IPS DF 4.7 (cell line): ENCODE measurements around the gene RCBTB2.
"Not testable (repeated sequence)": the region's sequence is repeated elsewhere in the genome, so short reads cannot be mapped to it uniquely, and the experiment has no call there.

ENCODE experiments used
- DNase-seq: peaks from one replicate; pipeline ENCODE4 v3.0.0-alpha.2; 2013; ENCODE audit warnings: low spot score; ENCODE audit errors: extremely low read depth

The RCBTB2 gene

DNA sequence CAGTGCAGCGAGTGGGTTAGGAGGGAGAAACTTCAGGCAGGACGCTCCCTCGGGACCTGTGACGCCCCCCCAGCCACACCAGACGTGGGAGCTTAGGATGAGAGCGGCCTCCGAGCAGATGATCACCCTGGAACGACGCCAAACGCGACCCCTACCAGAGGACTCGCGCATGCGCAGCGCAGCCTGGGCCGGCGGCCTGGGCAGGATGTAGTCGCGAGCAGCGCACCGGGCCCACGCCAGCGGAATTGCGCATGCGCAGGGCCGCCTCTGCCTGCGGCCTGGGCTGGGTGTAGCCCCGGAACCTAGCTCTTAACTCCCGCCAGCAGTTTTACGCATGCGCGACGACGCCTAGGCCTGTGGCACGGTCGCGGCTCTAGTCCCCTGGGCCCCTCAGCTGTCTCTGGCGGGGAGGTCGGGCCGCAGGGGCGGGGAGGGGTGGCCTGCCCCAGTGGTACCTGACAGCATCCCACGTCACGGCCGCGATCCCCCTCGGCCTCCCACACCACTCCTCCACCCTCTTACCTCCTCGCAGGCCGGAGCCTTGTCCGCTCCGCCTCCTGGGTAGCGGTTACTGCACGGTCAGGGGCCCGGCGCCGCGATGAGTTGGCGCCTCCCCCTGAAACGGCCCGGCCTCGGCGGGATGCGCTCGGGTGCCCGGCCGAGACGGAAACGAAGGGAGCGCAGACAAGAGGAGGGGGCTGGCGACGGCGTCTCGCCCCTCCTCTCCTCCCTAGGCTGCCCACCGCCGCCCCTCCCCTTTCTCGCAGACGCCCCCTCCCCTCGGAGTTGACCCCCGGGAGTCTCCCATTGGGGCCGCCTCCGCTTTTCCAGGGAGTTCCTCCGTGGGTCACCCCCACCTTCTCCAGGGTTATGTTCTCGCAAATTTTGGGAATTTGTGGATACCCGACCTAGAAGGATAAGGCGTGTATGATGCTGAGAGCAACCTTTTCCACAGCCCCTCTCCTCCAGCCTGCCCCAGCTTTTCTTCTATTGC lies at the start of gene RCBTB2:
Gene RCBTB2 (minus strand): TSS at position 575 of the 994 bp plus-strand sequence. CDS start 11,141 bp downstream, outside the sequence.
- DNase-seq = peak; percentile 95

DNA sequence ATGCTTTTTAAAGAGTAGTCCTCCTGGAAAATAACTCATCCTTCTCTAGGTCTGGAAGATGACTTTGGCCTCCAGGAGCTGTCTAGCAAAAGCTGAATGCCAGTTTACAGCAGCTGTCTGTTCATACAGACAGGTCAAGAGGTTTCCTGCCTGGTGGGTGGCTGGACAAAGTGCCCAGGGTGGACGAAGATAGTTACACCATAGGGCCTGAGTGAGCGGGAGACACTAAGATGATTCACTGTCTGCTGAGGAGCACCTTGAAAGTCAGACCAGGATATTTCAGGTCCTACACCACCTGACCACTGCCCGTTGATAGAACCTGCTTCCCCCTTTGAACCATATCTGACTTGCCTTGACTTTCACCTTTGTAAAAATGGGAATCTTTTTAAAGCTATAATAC lies 49.2 kb upstream of the RCBTB2 start:
- no peak for DNase-seq

DNA sequence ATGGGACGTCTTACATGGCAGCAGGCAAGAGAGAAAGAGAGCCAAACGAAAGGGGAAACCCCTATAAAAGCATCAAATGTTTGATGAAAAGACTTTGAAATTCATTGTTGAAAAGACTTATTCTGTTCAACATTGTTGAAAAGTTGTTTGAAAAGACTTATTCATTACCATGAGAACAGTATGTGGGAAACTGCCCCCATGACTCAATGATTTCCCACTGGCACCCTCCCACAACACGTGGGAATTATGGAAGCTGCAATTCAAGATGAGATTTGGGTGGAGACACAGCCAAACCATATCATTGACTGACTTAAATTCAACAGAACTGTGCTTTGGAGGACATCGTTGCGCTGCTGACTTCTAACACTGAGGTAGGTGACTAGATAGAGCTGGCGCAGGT lies 48.0 kb upstream of the RCBTB2 start:
- no peak for DNase-seq

DNA sequence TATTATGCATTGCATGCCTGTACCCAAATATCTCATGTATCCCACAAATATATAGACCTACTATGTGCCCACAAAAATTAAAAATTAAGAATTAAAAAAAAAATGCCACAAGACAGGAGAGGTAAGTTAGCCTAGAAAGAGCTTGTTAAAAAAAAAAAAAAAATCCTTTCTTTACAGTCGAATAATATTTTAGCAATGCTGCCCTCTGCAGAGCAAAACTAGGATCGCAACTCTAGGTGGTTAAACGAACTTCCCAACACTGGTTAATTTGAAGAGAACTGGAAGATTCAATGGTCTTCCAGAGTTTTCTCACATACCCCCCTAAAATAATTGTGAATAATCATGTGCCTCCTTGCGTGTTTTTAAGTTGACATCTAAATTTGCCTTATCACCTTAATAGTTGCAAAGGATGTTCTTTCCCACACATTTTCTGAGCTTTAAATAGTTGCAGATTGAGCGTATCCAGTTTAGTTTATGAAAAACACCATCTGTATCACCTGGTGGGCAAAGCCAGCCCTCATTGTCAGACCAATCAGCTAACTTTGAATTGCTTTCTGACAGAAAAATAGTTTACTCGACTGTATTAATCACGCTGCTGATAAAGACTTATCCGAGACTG lies 47.4 kb upstream of the RCBTB2 start:
- no peak for DNase-seq

DNA sequence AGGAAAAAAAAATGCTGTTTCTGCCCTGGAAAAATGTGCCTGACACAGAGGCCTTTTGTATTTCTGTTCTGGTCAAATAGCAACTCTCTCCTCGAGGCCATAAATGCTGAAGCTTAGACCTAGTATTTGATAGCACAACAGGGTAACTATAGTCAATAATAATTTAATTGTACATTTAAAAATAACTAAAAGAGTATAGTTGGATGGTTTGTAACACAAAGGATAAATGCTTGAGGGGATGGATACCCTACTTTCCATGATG lies 47.0 kb upstream of the RCBTB2 start:
- DNase-seq = not testable (repeated sequence)

DNA sequence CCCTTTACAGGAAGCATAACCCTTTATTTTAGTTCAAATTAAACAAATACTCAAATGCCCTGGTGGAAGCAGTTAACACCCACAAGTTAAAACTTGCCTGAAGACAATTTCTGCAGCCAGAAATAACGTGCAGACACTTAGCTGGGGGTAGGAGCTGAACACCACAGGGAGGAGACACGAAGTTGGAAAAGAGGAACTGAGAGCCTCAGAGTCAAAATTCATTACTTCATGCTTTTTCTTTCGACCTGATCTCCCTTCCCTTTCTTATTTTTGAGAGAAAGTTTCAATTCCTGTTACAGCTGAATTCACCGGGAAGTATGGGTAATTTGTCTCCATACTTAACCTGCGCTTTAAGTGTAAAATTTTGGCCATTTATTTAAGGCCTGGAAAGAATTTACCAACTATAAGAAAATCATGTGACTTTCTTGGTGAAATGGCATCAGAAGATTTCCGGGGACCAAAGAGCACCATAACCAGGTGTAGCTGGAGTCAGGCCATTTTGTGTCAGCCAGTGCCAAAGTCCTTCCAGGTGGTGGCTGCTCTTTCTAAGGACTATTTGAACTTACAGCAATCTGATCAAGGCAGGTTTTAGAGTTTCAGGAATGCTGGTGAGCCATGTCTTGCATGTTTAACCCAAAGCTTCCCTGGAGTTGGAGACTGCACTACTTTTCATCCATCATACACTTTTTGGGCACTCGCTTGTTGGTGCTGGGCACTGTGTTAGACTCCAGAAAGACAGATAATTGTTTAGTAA lies 46.5 kb upstream of the RCBTB2 start:
- DNase-seq = no peak

DNA sequence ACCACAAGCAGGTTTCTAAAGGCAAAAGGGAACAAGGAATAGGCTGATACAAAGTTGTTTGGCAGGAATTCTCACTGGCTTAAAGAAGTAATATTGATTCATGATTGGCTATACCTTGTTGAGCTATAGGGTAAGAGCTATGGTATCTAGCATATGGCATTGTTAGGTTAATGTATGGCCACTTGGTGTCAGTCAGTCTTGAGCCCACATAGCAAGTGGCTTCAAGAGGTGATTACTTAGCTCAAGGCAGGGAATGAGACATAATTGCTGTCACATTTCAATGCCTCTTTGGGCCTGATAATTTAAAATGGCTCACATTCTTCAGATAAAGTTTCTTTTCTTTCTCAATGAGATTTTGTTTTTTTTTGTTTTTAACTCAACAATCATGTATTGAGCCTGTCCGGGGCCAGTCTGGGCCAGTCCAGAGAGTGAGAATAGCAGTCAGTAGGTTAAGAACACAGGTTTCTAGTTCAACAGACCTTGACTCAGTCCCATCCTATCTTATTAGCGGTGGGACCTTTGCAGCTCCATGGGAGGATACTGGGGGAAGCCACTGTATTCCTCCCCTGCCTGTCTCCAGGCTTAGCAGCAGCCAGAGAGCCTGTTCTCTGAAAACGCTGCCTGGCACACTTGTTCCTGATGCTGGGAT lies 45.8 kb upstream of the RCBTB2 start:
- no peak for DNase-seq

DNA sequence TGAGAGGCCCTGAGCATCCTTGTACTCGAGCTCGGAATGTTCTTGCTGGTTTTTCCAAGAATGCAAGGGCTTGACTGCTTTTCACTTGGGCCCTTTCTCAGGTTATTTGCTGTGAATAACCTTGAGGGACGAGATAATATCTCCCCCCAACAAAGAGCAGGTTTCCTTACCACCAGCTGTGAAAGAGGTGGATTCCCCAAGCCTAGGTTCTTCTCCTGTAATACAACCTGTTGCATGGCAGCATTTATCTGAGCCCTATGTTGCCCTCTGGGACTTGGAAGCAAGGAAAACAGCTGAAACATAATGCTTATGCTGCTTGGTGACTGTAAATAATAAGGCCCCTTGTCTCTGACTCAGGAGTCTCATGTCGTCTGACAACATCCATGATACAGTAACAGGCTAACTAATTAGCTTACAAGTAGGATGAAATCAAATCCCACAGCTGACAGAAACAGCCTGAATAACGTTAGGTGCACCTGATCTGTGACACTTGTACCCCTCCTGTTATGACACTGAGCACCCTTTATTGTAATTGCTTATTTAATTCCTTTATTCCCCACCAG lies 43.6 kb upstream of the RCBTB2 start:
- no peak for DNase-seq

DNA sequence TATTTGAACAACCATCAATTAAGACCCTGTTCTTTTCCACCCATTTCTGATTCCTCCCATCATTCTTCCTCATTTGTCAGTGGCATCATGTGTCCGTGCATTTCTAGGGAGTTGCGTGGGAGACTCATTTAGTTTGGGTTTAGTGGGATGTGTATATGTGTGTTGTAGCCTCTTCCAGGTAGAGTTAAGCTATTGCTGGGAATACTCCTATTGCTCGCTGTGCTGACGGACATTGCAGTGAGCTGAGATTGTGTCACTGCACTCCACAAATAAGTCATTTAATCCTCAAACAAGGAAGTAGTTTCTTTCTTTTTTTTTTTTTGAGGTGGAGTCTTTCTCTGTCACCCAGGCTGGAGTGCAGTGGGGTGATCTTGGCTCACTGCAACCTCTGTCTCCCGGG lies 42.2 kb upstream of the RCBTB2 start:
- DNase-seq = no peak

DNA sequence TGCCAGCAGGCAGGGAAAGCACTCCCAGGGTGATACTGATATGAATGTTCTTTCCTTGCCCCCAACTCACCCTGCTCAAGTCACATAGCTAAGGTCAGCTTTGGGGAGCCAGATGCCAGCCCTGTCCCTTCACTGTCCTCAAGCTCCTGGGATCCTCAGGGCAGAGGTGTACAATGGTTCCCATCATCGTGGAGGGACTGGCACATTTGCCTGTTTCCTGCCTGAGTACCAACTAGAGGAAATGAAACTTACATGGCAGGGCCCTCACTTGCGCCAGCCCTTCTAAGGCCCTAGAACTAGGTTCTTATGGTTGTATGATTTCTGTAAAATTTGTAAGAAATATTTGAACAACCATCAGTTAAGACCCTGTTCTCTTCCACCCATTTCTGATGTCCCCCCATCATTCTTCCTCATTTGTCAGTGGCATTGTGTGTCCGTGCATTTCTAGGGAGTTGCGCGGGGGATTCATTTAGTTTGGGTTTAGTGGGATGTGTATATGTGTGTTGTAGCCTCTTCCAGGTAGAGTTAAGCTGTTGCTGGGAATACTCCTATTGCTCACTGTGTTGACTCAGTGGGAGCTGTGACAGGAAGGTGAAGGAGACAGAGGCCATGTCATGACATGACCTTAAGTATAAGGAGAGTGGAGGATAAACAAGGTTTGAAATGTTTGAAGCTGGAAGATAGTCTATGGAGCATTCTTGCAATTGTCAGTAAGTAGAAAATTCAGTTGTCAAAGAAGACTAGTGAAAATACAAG lies 41.3 kb upstream of the RCBTB2 start:
- no peak for DNase-seq

DNA sequence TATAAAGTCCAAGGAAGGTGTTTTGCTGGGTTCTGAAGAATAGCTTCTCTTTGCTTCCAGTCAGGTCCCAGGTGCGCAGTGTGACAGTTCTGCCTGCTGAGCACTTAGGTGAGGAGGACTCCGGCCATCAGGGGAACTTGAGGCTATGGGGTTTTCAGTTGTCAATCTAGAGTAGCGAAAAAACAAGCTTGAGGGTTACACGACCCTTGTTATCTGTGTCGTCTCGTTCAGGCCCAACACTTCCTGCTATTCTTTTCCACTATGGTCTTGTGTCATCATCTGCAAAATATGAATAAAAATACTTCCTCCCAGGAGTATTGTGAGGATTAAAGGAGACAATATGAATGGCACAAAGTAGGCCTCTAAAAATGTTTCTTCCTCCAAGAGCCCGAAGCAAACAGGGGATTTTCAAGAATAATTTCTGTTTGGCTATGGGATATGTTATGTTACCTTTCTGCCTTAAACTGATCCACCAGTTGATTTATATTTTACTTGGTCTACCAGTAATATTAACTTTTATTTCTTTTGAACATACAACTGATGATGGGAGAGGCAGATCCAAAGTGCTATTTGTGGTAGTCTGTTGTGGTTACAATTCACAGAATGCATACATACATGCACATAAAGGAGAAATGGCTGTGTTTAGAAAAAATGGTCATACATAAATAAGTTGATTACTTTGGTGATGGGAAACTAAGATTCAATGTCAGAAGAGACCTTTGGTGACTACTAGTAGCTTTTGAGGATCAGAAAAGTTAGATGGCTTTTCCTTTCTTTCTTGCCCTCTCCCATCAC lies 40.5 kb upstream of the RCBTB2 start:
- no peak for DNase-seq

DNA sequence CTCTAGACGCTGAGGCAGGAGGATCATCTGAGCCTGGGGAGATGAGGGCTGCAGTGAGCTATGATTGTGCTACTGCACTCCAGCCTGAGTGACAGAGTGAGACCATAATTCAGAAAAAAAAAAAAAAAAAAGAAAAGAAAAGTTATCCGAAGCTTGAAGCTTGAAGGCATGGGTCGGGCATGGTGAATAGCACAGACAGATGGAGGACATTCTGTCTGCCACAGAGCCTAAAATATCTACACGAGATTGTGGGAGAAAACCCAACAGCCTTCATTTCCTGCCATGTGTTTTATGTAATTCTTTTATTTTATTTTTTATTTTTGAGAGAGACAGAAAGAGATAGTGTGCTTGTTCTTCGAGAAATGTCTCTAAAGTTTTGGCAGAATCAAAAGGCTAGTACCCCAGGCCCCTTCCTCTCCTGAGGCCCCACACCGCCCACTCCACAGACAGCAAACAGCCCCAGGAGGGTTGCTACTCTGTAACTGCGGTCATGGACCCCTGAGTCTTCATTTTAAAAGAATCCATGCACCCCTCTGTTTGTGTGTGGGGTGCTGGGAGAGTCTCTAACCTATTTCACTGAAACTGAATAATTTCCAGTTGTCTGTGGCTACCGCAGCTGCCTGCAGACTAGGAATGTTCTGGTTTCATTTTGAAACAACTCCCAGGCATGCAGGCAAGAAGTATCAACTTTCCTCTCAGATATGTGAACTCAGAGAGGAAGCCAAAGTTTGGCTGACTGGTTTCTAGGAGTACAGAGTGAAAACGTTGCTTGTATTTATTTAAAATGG lies 38.4 kb upstream of the RCBTB2 start:
- DNase-seq = no peak

DNA sequence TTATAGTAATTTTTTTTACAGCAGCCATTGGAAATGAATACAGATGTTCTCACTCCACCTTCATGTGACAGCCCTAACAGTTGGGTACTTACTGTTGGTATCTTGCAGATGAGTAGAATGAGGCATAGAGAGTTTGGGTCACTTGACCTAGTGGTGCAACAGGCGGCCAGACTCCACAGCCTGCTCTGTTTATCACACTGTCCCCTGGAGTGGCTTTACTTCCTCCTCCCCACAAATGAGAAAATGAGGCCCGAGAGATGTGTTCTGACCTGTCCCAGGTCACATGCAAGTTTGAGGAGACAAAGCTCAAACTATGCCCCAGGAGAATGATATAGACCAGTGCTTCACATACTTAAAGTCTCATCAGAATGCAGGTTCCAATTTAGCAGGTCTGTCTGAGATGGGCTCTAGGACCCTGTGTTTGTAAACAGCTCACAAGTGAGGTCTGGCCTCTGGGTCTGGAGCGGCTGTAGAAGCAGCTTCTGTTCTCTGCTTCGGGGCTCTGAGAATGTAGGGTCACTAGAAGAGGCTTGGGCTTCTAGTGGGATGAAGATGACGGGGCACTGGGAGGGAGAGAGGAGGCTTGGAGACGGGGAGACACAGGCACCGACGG lies 37.4 kb upstream of the RCBTB2 start:
- no peak for DNase-seq

DNA sequence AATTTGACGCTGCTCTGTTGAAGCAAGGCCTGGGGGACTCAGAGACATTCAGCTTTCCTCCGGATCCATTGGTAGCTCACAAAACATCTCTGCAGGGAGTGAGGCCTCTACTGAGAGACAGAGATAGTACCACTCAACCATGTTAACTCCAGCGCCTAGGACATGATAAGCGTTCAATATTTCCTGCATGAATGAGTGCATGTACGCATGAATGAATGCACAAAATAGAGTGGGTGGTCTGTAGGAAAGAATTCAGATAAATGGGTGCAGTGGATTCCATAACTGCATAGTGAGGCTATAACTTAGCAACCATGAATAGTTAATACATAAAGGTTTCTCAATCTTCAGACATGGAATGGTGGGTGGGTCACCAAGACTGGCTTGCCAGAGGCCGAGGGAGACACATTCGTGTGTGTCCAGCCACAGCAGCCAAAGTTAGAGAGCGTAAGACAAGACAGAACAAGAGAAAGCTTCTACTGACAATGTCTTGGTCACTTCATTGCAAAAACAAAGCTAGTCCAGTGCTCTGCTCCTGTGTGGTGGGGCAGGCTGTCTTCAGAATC lies 36.3 kb upstream of the RCBTB2 start:
- no peak for DNase-seq

DNA sequence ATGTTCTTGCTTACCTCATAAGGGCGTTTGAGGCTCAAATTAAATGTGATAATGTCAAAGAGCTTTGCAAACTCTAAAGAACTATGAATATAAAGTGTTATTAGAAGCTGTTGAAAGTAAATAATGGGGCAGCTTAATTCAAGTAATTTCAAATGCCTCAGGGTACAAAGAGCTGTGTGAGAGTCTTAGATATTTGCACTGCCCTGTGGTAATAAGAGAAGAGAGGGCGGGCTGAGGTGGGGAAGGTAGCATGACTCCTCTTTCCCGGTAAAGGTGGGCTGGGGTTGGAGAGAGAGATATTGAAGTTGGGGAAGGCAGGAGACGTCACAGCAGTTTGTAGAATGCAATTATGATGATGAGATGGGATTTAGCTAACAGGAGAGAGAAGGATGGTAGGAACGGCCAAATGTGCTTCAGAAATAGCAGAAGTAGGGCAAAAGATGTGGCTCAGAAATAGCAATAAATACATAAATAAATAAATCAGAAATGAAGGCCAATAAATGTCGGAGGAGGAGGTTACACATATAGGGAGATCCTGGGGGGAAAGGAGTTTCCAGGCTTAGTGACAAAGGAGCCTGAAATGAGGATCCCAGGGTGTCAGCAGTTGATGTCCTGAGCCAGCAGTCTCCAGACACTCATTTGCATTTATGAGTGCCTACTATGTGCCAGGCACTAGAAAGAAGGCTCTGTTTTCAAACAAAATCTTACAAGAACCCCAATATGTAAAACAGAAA lies 35.7 kb upstream of the RCBTB2 start:
- DNase-seq = no peak

DNA sequence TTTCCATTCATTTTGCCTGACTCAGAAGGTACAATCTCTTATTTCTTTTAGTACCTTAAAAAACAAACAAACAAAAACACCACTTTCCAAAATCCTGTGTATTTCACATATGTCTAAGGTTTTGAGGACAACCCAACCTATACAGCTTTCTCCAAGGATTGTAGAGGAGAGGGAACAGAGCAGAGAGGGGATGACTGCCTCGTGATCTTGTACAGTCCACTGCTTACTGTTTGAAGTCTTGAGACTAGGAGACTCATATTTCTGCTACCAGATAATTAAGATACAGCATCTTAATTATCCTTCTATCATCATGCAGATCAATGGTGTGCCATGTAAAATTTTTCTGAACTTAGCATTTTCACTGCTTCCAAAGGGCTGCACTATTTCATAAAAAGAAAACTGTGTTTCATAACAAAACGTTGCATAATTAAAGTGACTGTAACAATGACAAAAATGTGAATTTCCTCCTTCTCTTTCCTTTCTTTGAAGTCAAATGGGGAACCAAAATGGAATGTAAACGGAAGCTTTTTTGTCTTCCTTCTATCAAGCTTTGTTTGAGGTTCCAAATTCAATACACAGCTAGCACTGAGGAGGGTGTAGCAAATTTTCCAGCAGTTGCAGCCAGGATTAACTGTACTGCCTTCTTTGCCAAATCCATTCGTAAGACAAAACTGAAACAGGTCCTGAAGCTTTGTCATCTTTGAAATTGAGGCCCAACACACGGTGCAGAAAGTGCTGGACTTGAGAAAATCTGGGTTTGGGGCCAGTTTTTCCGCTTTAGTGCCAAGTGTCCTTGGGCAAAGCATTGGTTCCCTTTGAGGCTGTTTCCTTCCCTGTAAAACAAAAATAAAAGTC lies 34.9 kb upstream of the RCBTB2 start:
- no peak for DNase-seq

DNA sequence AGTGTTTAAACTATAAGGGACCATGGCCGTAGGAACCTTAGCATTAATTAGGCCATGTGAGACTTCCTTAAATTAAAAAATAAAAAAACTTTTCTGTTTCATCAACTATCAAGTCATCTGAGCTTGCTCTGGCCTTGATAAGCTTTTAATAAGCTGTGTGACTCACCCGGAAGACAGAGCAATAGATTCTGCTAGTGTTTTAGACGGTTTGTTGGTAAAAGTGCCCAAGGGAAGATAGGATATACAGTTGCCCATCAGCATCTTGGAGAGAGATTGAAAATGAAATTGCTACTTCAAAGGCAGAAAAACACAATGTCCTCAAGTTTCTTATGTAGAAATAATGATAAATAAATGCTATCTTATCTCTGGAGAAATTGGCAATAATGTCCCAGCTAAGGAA lies 31.2 kb upstream of the RCBTB2 start:
- no peak for DNase-seq
